AG09309 (cell line): ENCODE data around the gene EXOSC7.

Source experiments
- DNase-seq: peaks from one replicate; pipeline ENCODE4 v3.0.0-alpha.2; 2010; ENCODE audit warnings: low read depth
- H3K4me3 ChIP-seq: 2 replicates; pipeline ENCODE4 v1.5.1; 2011; ENCODE audit warnings: mild to moderate bottlenecking, low read depth, low read length, moderate library complexity; ENCODE audit not compliant: control insufficient read depth
- TF ChIP-seq, protein P1 (sequence below): IDR thresholded peaks from 2 replicates; pipeline ENCODE4 v1.5.1; 2011; ENCODE audit warnings: mild to moderate bottlenecking, low read depth, low read length, inconsistent platforms; ENCODE audit not compliant: insufficient read depth, control insufficient read depth; ENCODE audit errors: missing control alignments

The EXOSC7 gene

DNA sequence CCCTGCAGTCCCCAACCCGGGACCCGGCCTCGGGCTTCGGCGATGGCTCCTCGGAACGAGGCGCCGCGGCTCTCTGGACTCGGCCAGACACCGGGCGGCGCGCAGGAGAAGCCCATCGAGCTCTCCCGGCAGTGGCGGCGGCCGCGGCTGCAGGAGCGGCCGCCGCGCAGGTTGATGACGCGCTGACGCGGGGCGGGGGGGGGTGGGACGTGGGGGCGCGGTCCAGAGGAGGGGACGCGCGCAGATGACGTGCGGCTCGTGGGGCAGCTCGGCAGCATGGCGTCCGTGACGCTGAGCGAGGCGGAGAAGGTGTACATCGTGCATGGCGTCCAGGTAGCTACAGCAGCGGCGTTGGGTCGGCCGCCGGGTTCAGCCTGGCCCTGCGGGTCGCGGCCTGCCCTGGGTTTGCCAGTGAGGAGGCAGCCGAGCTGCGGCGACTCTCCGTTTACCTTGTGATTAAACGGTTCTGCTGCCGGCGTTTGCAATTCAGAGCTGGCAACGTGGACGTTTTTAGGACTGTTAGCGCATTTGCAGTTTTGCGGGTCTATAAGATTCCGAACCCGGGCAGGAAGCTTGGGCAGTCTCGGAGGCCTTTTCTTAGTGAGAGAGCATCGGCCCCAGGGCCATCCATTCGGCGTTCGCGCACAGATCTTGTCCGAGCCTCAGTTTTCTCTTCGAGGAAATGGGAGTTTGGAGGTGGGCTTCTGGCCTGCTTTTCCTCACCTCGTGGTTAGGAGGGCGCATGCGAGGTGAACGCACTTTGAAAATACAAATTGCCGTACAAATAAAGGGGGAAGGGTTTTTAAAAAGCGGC, at the start of gene EXOSC7, which contains the start of gene ZDHHC3:
Gene EXOSC7, plus strand, starts transcription at position 243 of the 814 bp plus-strand sequence. Its CDS starts 34 bp downstream, at position 277.
Gene ZDHHC3, minus strand, starts transcription at position 173 of the 814 bp plus-strand sequence. CDS start 16,738 bp downstream, outside the sequence.
- TF ChIP-seq, protein P1, sequence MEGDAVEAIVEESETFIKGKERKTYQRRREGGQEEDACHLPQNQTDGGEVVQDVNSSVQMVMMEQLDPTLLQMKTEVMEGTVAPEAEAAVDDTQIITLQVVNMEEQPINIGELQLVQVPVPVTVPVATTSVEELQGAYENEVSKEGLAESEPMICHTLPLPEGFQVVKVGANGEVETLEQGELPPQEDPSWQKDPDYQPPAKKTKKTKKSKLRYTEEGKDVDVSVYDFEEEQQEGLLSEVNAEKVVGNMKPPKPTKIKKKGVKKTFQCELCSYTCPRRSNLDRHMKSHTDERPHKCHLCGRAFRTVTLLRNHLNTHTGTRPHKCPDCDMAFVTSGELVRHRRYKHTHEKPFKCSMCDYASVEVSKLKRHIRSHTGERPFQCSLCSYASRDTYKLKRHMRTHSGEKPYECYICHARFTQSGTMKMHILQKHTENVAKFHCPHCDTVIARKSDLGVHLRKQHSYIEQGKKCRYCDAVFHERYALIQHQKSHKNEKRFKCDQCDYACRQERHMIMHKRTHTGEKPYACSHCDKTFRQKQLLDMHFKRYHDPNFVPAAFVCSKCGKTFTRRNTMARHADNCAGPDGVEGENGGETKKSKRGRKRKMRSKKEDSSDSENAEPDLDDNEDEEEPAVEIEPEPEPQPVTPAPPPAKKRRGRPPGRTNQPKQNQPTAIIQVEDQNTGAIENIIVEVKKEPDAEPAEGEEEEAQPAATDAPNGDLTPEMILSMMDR, result no peak

DNA sequence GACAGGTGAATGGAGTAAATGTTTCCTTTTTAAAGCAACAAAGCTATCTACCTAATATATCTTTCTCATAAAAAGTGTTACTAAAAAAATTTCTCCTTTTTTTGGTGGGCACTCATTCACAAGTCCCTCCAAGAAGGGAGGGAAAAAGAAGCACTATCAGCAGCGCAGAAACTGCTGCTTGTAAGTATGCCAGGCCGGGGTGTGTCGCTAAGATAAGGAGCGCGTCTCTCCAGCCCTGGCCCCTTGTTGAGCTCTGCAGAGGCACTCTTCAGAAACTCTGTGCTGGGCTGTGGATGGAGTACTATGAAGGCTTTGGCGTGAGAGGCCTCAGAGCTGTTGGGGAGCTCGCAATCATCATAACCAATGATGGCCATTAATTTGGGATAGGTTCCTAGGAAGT, 49.1 kb upstream of the EXOSC7 start:
- no peak overlapping the region for H3K4me3 ChIP-seq
- no peak for DNase-seq

More for the DNA sequence above, at the start of gene EXOSC7, which contains the start of gene ZDHHC3:
- peak within 1 kb of the TSS; percentile 68 for H3K4me3 ChIP-seq
- DNase-seq, result no peak

DNA sequence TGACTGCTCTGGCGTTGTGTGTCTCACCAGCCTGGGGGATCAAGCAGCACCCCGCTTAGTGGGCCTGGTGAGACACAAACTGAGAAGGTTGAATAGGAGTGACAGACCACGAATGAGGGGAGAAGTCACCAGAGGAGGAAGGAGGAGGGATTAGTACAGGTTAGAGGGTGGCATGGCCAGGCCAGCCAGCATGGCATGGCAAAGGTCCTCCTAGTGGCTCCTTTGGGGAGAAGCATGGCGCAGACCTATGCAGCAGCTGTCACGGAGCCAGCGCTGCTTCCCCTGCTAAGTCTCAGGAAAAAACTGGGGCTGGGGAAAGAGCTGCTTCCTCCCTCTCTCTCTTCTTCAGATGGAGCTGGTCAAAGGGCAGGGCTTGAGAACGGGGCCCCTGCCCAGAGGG, 48.7 kb upstream of the EXOSC7 start:
- H3K4me3 ChIP-seq, result no peak overlapping the region
- DNase-seq, result no peak

More for the DNA sequence above, 49.1 kb upstream of the EXOSC7 start:
- TF ChIP-seq, protein P1, result no peak

DNA sequence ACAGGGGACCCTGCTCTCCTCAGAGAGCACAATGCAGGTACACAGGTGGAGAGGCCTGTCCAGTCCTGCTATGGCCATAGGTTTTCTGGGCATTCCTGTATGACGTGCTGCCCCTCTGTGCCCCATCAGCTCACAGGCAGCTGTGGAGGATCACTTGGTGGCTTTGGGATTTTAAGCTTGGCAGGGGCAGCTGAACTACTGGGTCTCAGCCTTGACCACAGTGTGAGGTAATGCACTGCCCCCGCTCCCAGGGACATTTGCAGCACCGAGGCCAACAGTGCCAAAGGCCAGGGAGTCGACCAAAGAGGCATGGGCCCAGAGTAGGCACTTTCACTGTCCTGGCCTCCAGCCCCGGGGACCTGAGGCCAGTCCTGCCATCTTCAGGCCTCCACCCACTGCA, 46.3 kb upstream of the EXOSC7 start:
- TF ChIP-seq, protein P1, result no peak
- no peak overlapping the region for H3K4me3 ChIP-seq
- no peak for DNase-seq

More for the DNA sequence above, 48.7 kb upstream of the EXOSC7 start:
- TF ChIP-seq, protein P1, result no peak

DNA sequence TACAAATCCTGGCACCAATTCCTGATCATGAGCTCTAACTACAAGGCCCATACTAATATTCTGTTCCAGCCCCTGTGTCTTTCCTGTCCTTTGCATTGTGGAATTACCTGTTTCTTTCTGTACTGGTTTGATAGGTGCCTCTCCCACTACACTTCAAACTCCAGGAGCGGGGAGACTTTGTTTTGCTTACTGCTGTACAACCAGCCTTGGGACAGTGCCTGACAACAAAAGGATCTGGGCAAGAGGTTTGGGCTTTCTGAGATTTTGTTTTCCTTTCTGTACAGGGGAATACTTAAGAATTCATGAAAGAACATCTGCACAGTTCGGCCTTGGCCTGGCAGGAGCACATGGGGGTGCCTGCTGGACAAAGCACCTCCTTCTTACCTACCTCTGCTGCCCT, 45.1 kb upstream of the EXOSC7 start:
- no peak for DNase-seq
- no peak overlapping the region for H3K4me3 ChIP-seq
- TF ChIP-seq, protein P1, result no peak

DNA sequence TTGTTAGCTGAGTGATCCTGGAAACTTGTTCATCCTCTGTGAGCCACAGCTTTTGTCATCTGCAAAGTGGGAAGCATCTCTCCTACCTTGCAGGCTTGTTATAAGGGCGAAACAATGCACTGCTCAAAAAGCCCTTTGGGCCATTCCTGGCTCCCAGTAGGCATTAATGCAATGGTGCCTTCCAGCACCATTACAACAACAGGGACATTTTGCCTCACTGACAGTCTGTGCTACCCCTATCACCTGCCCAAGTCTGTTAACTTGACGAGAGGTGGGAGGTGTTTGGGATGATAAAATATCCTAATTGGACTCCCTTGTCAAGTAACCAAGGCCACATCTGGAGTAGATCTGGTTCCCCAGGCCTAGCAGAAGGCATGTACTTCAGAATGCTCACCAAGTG, 44.3 kb upstream of the EXOSC7 start:
- TF ChIP-seq, protein P1, result no peak
- DNase-seq, result no peak
- no peak overlapping the region for H3K4me3 ChIP-seq
